Stomach smooth muscle (tissue), 2 donors: ENCODE results near the gene TTC28.
A peak's percentile ranks its signal among the peaks of the same experiment; 100 is the strongest.

Experiments
- H3K27ac ChIP-seq: one replicate; pipeline ENCODE4 v1.7.0; 2013; ENCODE audit warnings: mild to moderate bottlenecking, low read length, inconsistent platforms
- H3K27me3 ChIP-seq, 2 donors: one replicate each; pipeline ENCODE4 v1.7.0; 2013; ENCODE audit warnings: low read length in 2 of 2; ENCODE audit not compliant: insufficient read depth in 2 of 2, control insufficient read depth in 1 of 2
- H3K36me3 ChIP-seq, 2 donors: one replicate each; pipeline ENCODE4 v1.7.0; 2013; ENCODE audit warnings: low read length in 2 of 2; ENCODE audit not compliant: control insufficient read depth in 2 of 2, insufficient read depth in 2 of 2
- H3K4me1 ChIP-seq: one replicate; pipeline ENCODE4 v1.7.0; 2013; ENCODE audit warnings: low read length; ENCODE audit not compliant: control insufficient read depth, insufficient read depth
- H3K4me3 ChIP-seq, 2 donors: one replicate each; pipeline ENCODE4 v1.7.0; 2013; ENCODE audit warnings: low read length in 2 of 2
- H3K9ac ChIP-seq, 2 donors: one replicate each; pipeline ENCODE4 v1.7.0; 2013; ENCODE audit warnings: low read length in 2 of 2, mild to moderate bottlenecking in 1 of 2
- H3K9me3 ChIP-seq, 2 donors: one replicate each; pipeline ENCODE4 v1.7.0; 2013; ENCODE audit warnings: low read length in 2 of 2; ENCODE audit not compliant: control insufficient read depth in 2 of 2
- donor health status: healthy.
- donor health status: Pancreatic carcinoma.

Gene TTC28

DNA sequence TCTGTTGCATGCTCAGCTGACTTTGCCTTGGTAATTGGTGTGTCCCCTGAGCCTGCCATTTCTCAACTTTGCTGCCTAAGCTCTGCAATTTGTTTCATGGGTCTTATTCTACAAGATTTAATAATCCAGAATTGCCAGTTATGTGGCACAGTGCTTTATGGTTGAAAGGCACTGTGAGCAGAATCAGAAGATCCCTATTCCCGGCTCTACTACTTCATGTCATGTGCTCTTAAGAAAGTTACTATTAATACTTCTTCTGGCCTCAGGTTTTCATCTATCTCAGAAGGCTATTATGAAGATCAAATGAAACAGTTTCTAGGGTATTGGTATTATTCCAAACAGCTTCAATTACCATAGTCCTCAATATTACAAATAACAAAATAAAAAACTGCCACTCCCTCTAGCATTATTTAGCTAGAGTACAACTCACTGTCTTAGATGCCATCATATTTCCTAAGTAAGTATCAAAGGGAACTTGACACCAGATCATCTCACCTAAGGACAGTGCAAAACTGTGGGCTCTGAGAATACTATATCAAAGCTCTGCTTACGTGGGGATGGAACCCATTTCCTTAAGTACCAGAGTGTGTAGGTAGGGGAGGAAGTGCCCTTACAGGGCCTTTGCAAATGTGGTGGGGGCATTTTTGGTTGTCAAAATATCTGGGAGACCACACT is 560.5 kb downstream of the TTC28 start:
- Histone ChIP-seq H3K9ac (no peak overlapping the region), H3K27ac (no peak overlapping the region), H3K4me3 (no peak overlapping the region), H3K27me3 (no peaks in the 10 kb centered on the region), H3K36me3 (no peaks in the 10 kb centered on the region), H3K9me3 (no peaks in the 10 kb centered on the region), H3K4me1 (peaks cover 15% of the 10 kb centered on the region)

DNA sequence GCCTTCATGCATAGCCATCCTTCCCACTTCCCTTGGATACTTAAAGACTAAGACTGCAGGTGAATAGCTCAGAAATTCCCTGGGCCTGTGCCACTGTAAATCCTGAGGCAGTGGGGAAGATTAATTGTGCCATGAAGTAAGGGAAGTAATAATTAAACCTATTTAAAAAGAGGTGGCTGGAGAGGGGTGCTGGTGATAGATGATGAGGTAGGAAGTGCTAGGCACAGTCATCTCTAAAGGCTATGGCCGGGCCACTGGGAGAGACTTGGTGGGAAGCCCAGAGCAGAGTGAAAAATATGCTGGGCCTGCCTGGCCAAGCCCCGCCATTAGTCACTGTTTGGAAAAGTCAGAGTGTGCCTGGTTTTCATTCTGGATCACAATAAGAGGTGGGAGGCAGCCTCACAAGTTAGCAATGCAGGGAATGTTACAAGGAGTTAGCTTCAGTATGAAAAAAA is 563.4 kb downstream of the TTC28 start:
- peaks cover 26% of the 10 kb centered on the region for H3K4me1 ChIP-seq
- no peaks in the 10 kb centered on the region for H3K27me3 ChIP-seq
- no peaks in the 10 kb centered on the region for H3K36me3 ChIP-seq
- H3K9ac ChIP-seq: no peak overlapping the region
- H3K4me3 ChIP-seq: no peak overlapping the region
- no peaks in the 10 kb centered on the region for H3K9me3 ChIP-seq
- peak overlapping the region; percentile 31 for H3K27ac ChIP-seq

GRCh38 chr22:28115426-28115825 is 564.2 kb downstream of the TTC28 start:
- no peaks in the 10 kb centered on the region for H3K9me3 ChIP-seq
- no peaks in the 10 kb centered on the region for H3K27me3 ChIP-seq
- no peak overlapping the region for H3K27ac ChIP-seq
- H3K4me1 ChIP-seq: peaks cover 26% of the 10 kb centered on the region
- H3K36me3 ChIP-seq: no peaks in the 10 kb centered on the region
- no peak overlapping the region for H3K4me3 ChIP-seq
- H3K9ac ChIP-seq: no peak overlapping the region

- Histone ChIP-seq H3K4me3 (peak overlapping the region in 1 of 2 donors; percentile 15), H3K36me3 (peaks cover 2 to 4% of the 10 kb centered on the region in 2 donors), H3K4me1 (peaks cover 26% of the 10 kb centered on the region), H3K27ac (no peak overlapping the region), H3K9ac (no peak overlapping the region), H3K9me3 (no peaks in the 10 kb centered on the region), H3K27me3 (no peaks in the 10 kb centered on the region)
Observed at GRCh38 chr22:28112548-28113043, 567.0 kb downstream of the TTC28 start.

DNA sequence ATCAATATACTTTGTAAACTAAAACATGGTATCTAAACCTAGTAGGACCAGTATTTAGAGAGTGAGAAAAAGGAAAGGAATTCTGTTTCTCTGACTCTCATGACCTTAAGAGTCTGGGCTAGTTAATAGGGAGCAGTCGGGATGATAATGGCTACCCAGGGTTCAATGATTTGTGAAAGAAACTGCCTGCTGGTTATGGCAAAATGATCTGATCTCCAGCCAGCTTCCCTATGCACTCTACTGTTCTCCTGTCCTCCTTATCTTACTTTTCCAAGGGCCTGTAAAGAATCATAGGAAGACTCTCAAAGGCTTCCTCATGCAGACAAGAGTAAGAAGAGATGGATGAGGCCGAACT is 567.5 kb downstream of the TTC28 start:
- no peak overlapping the region for H3K27ac ChIP-seq
- H3K4me3 ChIP-seq: no peak overlapping the region
- H3K4me1 ChIP-seq: peaks cover 26% of the 10 kb centered on the region
- no peaks in the 10 kb centered on the region for H3K9me3 ChIP-seq
- H3K36me3 ChIP-seq: peaks cover 6 to 7% of the 10 kb centered on the region in 2 donors
- H3K9ac ChIP-seq: no peak overlapping the region
- H3K27me3 ChIP-seq: no peaks in the 10 kb centered on the region

DNA sequence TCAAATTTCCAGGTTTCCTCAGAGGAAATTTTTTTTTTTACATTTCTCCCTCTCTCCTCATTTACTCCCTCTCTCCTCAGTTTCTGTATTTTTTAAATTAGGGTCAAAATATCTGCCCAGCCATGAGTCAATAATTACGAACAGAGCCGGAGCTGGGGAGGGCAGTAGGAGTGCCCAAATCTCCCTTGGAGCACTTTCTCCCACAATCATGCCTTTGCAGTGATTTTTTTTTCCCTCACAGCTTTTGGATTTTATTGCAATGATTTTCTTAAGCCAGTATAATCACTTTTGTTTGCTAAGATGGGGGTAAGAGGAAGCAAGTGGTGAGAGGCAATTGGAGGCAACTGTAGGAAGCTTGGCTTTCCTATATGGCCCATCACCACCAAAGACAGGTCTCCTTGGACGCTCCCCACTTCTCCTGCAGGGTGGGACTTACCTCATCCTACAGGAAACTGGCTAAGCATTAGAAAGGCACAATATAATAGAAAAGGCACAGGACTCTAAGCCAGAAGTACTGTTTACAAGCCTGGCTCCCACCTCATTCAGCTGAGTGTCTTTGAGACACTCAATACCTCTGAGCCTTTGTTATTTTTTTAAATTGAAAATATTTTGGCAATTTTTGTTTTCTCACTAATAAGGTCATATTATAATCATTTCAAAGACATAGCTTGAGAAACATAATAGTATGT is 568.0 kb downstream of the TTC28 start:
- H3K27me3 ChIP-seq: no peaks in the 10 kb centered on the region
- no peak overlapping the region for H3K27ac ChIP-seq
- H3K36me3 ChIP-seq: peaks cover 6 to 9% of the 10 kb centered on the region in 2 donors
- peaks cover 24% of the 10 kb centered on the region for H3K4me1 ChIP-seq
- H3K9me3 ChIP-seq: no peaks in the 10 kb centered on the region
- H3K9ac ChIP-seq: no peak overlapping the region
- no peak overlapping the region for H3K4me3 ChIP-seq

DNA sequence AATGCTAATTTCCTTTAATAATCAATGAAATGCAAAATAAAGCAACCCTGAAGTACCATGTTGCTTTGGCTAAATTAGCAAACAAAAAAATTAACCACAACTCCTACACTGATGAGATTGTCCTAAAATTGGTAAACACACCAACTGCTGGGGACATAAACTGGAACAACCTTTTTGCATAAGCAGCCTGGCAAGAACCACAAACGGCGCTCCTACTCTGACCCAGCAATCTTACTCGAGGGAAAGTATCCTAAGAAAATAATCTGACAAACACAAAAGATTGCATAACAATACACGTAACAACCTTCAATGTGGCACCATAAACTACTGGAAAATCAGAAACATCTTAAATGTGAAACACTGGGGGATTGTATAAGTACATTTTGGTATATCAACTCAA is 570.8 kb downstream of the TTC28 start:
- no peaks in the 10 kb centered on the region for H3K9me3 ChIP-seq
- peaks cover 11% of the 10 kb centered on the region for H3K4me1 ChIP-seq
- peaks cover 9 to 21% of the 10 kb centered on the region in 2 donors for H3K36me3 ChIP-seq
- H3K9ac ChIP-seq: no peak overlapping the region
- H3K4me3 ChIP-seq: no peak overlapping the region
- H3K27me3 ChIP-seq: no peaks in the 10 kb centered on the region
- H3K27ac ChIP-seq: no peak overlapping the region

- no peak overlapping the region for H3K27ac ChIP-seq
- no peaks in the 10 kb centered on the region for H3K9me3 ChIP-seq
- peaks cover 9 to 22% of the 10 kb centered on the region in 2 donors for H3K36me3 ChIP-seq
- no peak overlapping the region for H3K9ac ChIP-seq
- no peaks in the 10 kb centered on the region for H3K27me3 ChIP-seq
- peaks cover 2% of the 10 kb centered on the region for H3K4me1 ChIP-seq
- H3K4me3 ChIP-seq: no peak overlapping the region
Observed at GRCh38 chr22:28106617-28107016, 573.0 kb downstream of the TTC28 start.

GRCh38 chr22:28105988-28106387 is 573.7 kb downstream of the TTC28 start:
- Histone ChIP-seq H3K9me3 (no peaks in the 10 kb centered on the region), H3K4me1 (peaks cover 2% of the 10 kb centered on the region), H3K36me3 (peaks cover 9 to 22% of the 10 kb centered on the region in 2 donors), H3K4me3 (no peak overlapping the region), H3K9ac (no peak overlapping the region), H3K27me3 (no peaks in the 10 kb centered on the region), H3K27ac (no peak overlapping the region)

DNA sequence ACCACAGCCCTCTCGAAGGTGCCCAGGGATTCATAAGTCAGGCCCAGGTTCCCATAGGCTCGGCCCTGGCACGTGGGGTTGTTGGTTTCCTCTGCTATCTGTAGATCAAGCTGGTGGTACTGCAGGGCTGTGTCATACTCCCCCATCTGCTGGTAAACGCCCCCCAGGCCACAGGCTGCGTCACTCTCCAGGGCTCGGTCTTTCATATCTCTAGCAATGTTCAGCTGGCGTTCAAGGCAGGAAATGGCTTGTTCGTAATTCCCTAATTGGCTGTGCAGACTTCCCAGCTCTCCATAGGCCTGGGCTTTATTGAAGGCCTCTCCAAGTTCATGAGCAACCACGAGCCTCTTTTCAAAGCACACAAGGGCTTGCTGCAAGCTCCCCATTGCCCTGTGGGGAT is 574.2 kb downstream of the TTC28 start:
- Histone ChIP-seq H3K4me1 (peaks cover 2% of the 10 kb centered on the region), H3K9me3 (no peaks in the 10 kb centered on the region), H3K4me3 (no peak overlapping the region), H3K36me3 (peaks cover 9 to 24% of the 10 kb centered on the region in 2 donors), H3K27me3 (no peaks in the 10 kb centered on the region), H3K9ac (no peak overlapping the region), H3K27ac (no peak overlapping the region)

DNA sequence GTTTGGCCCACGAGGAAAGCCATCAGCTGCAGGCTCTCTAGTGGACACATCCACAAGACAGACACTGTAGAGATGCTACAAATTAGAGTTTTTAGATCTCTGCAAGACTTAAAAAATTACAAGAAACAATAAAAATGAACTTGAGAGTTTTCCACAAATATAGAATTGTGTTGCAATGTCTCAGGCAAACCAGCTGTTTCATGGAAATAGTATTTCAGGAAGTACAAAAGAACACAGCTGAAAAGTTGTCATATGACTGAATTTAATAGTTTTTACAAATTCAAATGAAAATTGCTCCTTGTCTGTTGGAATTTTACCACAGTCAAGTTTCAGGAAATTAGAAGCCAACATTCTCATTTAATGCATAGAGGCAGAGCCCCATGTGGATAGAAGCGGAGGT is 576.0 kb downstream of the TTC28 start:
- Histone ChIP-seq H3K4me1 (peaks cover 2% of the 10 kb centered on the region), H3K36me3 (peaks cover 12 to 31% of the 10 kb centered on the region in 2 donors), H3K9ac (no peak overlapping the region), H3K4me3 (no peak overlapping the region), H3K9me3 (no peaks in the 10 kb centered on the region), H3K27me3 (no peaks in the 10 kb centered on the region), H3K27ac (no peak overlapping the region)
